Panc1 (cell line): ENCODE data around the gene PSME1.
A peak's percentile ranks its signal among the peaks of the same experiment; 100 is the strongest.

ENCODE experiments used
- POLR2AphosphoS5 ChIP-seq: IDR thresholded peaks from 2 replicates; pipeline ENCODE4 v1.6.1; 2012; ENCODE audit warnings: mild to moderate bottlenecking, low read depth, low read length, moderate library complexity
- TF ChIP-seq, protein P1 (sequence below): fragments of 450-650 bp; IDR thresholded peaks from 2 replicates; pipeline ENCODE4 v1.5.1; 2017; ENCODE audit warnings: mild to moderate bottlenecking

DNA sequence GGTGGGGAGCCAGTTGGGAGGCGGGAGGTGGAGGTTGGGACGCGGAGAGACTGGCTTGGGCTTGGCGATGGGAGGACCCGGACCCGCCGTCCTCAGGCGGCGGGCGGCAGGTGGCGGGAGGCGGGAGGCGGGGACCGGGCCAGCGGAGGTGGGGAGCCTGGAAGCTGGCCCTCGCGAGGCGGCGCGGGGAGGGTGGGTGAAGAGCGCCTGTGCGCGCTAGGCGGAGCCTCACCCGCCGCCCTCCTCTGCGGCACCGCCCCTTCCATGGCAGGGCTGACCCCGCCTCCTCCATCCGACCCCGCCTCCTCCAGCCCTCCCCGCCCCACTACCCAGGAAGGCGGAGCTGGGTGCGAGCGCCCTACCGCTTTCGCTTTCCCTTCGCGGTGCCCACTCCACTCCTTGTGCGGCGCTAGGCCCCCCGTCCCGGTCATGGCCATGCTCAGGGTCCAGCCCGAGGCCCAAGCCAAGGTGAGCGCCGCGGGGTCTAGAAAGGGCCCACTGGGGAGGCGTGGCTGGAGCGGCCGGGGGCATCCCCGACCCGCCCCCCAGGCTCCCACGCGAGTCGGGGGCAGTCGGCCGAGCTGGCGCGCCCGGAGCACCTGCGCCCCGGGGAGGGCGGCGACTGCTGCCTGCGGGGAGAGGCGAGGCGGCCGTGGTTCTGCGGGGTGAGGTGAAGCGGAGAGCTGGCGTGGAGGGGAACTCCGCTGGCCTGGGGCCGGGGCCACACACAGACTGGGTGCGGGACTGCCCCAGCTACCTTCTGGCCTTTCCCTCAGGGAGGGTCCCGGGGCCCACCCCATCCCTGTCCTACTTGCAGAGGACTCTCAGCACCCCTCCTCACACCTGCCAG lies at the start of gene PSME1:
- TF ChIP-seq, protein P1, sequence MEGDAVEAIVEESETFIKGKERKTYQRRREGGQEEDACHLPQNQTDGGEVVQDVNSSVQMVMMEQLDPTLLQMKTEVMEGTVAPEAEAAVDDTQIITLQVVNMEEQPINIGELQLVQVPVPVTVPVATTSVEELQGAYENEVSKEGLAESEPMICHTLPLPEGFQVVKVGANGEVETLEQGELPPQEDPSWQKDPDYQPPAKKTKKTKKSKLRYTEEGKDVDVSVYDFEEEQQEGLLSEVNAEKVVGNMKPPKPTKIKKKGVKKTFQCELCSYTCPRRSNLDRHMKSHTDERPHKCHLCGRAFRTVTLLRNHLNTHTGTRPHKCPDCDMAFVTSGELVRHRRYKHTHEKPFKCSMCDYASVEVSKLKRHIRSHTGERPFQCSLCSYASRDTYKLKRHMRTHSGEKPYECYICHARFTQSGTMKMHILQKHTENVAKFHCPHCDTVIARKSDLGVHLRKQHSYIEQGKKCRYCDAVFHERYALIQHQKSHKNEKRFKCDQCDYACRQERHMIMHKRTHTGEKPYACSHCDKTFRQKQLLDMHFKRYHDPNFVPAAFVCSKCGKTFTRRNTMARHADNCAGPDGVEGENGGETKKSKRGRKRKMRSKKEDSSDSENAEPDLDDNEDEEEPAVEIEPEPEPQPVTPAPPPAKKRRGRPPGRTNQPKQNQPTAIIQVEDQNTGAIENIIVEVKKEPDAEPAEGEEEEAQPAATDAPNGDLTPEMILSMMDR = no peak
- TF ChIP-seq POLR2AphosphoS5 = peak; percentile 33; the same call in 1 of the 2 replicates
